RWPE1 (cell line): ENCODE results near the gene SLC25A3.
"Not testable (repeated sequence)": the region's sequence is repeated elsewhere in the genome, so short reads cannot be mapped to it uniquely, and the experiment has no call there.

Experiments
- CTCF ChIA-PET: fragments of 350-600 bp; sonication (Branson Sonifier 250); formaldehyde crosslinking; extraction: SDS; loops from one replicate; lab custom pipeline; 2021; lab: Yijun Ruan, JAX
- POLR2A ChIA-PET: fragments of 400-600 bp; formaldehyde crosslinking; extraction: SDS; loops from one replicate; lab custom pipeline; 2020; ENCODE audit warnings: antibody characterized with exemption; ENCODE audit not compliant: low non-redundant PET; lab: Yijun Ruan, JAX
- DNase-seq: peaks from one replicate; pipeline ENCODE4 v3.0.0; 2012; ENCODE audit warnings: low spot score
- H3K27ac ChIP-seq: fragments of 450-650 bp; 2 replicates; pipeline ENCODE4 v1.5.1; 2017
- TF ChIP-seq, protein P1 (sequence below): fragments of 450-650 bp; conservative IDR thresholded peaks from 2 replicates; pipeline ENCODE4 v1.5.1; 2017; ENCODE audit warnings: low read depth, mild to moderate bottlenecking

SLC25A3 gene

DNA sequence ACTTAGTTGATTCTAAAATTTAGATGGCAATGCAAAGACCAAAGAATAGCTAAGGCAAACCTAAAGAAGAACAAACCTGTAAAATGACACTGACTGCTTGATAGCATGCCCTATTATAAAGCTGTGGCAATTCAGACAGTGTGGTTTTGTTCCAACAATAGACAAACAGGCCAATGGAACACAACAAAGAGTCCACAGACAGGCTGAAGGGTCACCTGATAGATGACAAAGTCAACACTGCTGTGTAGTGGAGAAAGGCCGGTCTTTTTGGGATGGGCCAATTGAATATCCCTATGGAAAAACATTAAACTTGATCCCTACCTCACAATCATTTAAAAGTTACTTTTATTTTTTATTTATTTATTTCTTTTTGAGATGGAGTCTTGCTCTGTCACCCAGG, 33.8 kb upstream of the SLC25A3 start:
- no peak overlapping the region for H3K27ac ChIP-seq
- CTCF ChIA-PET = interaction anchor here (0.6 kb wide), 1 partner anchor 289 kb away, joined by 4 read pairs; no protein-coding TSS in a partner anchor
- no peak for DNase-seq
- TF ChIP-seq, protein P1, sequence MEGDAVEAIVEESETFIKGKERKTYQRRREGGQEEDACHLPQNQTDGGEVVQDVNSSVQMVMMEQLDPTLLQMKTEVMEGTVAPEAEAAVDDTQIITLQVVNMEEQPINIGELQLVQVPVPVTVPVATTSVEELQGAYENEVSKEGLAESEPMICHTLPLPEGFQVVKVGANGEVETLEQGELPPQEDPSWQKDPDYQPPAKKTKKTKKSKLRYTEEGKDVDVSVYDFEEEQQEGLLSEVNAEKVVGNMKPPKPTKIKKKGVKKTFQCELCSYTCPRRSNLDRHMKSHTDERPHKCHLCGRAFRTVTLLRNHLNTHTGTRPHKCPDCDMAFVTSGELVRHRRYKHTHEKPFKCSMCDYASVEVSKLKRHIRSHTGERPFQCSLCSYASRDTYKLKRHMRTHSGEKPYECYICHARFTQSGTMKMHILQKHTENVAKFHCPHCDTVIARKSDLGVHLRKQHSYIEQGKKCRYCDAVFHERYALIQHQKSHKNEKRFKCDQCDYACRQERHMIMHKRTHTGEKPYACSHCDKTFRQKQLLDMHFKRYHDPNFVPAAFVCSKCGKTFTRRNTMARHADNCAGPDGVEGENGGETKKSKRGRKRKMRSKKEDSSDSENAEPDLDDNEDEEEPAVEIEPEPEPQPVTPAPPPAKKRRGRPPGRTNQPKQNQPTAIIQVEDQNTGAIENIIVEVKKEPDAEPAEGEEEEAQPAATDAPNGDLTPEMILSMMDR = no peak
- POLR2A ChIA-PET = no interaction called here

DNA sequence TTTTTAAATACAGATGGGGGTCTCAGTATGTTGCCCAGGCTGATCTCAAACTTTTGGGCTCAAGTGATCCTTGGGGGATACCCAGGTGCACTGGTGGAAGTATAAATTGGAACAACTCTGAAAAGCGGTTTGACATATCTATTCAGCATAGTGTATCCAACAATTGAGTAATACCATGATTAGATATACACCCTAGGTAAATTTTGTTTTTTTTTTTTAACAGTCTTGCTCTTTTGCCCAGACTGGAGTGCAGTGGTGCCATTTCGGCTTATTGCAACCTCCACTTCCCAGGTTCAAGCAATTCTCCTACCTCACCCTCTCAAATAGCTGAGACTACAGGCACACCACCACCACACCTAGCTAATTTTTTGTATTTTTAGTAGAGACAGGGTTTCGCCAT, 31.6 kb upstream of the SLC25A3 start:
- H3K27ac ChIP-seq = no peak overlapping the region
- CTCF ChIA-PET = no interaction called here
- DNase-seq = no peak
- POLR2A ChIA-PET = interaction anchor here (0.9 kb wide), 1 partner anchor 32 kb away, joined by 4 read pairs; the partner anchor contains the start of gene SLC25A3
- TF ChIP-seq, protein P1 = no peak

DNA sequence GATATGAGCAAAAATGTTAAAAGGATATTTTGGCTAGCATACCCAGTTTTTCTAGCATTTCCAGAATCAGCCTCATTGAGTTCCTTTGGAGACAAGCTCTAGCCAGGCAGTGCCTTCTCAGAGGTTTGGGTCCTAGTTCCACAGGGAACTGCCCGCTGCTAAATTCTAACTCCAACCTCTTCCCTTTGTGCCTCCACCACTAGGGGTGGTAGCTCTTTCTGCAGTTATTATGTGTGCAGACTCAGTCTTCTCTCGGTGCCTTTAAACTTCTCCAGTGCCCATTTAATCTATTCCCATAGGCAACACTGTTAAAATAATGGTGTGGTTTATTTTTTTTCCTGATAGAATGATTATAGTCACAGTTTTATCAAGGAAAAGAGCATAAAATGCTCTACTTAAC, 21.5 kb upstream of the SLC25A3 start:
- TF ChIP-seq, protein P1 = peak; percentile 13; the same call in 1 of the 2 replicates
- POLR2A ChIA-PET = no interaction called here
- CTCF ChIA-PET = interaction anchor here (0.6 to 1.0 kb wide), 2 partner anchors 11 to 152 kb away, joined by 3 to 4 read pairs; no protein-coding TSS in a partner anchor
- no peak for DNase-seq
- no peak overlapping the region for H3K27ac ChIP-seq

DNA sequence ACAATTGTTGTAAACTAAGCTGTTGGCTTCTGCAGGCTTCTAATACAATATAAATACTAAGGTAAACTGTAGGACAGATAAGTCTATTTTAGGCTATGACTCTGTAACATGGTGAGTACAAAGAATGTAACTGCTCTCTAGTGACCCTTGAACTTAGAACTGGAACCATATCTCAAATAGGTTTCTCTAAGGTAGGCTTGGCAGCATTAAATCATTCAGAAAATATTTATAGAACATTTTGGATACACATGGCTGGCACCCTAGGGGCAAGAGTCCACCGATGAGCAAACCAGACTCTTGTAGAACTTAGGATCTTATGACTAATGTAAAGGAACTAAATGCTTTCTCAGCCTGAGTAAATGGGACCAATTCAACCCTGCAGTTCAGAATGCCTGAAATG, 19.4 kb upstream of the SLC25A3 start:
- H3K27ac ChIP-seq = no peak overlapping the region
- no peak for DNase-seq
- POLR2A ChIA-PET = no interaction called here
- TF ChIP-seq, protein P1 = no peak
- CTCF ChIA-PET = no interaction called here

DNA sequence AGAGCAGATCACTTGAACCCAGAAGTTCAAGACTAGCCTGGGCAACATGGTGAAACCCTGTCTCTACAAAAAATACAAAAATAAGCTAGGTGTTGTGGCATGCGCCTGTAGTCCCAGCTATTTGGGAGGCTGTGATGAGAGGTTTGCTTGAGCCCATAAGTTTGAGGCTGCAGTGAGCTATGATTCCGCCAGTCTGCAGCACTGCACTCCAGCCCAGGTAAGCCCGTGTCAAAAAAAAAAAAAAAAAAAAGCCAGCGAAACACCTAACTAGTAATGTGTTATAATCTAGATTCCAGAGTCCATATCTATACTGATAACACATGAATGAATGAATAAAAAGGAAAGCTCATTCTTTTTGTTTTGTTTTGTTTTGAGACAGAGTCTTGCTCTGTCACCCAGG, 18.5 kb upstream of the SLC25A3 start:
- CTCF ChIA-PET = interaction anchor here (1.0 kb wide), 1 partner anchor 8 kb away, joined by 5 read pairs; no protein-coding TSS in a partner anchor
- POLR2A ChIA-PET = interaction anchor here (0.6 kb wide), 1 partner anchor 12 kb away, joined by 5 read pairs; no protein-coding TSS in a partner anchor
- no peak for DNase-seq
- TF ChIP-seq, protein P1 = no peak
- H3K27ac ChIP-seq = no peak overlapping the region

DNA sequence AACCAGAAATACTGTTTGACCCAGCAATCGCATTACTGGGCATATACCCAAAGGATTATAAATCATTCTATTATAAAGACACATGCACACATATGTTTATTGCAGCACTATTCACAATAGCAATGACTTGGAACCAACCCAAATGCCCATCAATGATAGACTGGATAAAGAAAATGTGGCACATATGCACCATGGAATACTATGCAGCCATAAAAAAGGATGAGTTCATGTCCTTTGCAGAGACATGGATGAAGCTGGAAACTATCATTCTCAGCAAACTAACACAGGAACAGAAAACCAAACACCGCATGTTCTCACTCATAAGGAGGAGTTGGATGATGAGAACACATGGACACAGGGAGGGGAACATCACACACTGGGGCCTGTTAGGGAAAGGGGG, 16.7 kb upstream of the SLC25A3 start:
- CTCF ChIA-PET = interaction anchor here (2.1 kb wide), 1 partner anchor 10 kb away, joined by 11 read pairs; no protein-coding TSS in a partner anchor
- H3K27ac ChIP-seq, POLR2A ChIA-PET, DNase-seq: not testable (repeated sequence)

DNA sequence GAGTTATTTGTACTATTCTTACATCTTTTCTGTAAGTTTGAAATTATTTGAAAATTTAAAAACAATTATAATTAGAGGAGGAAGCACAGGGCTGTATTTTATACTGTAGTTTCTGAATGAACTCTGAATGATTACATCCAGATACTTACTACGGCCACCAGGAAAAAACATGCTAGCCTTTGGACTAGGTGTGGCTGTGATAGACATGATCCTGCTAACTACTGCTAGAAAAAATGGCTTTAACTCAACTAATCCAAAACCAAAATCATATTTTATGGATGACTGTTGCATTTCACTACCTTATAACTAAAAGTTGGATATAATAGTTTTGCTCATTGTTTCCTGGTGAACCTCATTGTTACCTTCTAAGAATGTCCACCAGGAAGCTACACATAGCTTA, 15.1 kb upstream of the SLC25A3 start:
- ChIA-PET CTCF (interaction anchor here (2.1 kb wide), 1 partner anchor 12 kb away, joined by 11 read pairs; no protein-coding TSS in a partner anchor), POLR2A (no interaction called here)
- no peak overlapping the region for H3K27ac ChIP-seq

More for the DNA sequence above, 15.1 kb upstream of the SLC25A3 start:
- TF ChIP-seq, protein P1 = no peak
- no peak for DNase-seq
